Psoas muscle (tissue), 8 donors: Measurements from ENCODE around the gene TGFA. TPM values are rescaled to one million over a fixed set of nuclear protein-coding genes. Genes with fewer than 3 reads are reported as not detected.

ENCODE experiments used
- ATAC-seq, 4 donors: fragments of 200-7000 bp; cut with Tn5 transposase; one replicate each; pipeline ENCODE4 v1.9.1; 2020; ENCODE audit warnings: moderate library complexity in 3 of 4, mild to moderate bottlenecking in 2 of 4
- DNase-seq, 2 donors: peaks; one replicate each; pipeline ENCODE4 v3.0.0-alpha.2; 2020
- H3K27ac ChIP-seq: fragments of 200-600 bp; one replicate; pipeline ENCODE4 v1.8.0; 2022
- H3K27me3 ChIP-seq, 3 donors: fragments of 200-600 bp in 1 of 3; one replicate each; pipeline versions ENCODE4 v1.6.1 to v1.8.0; 2013 to 2022; ENCODE audit warnings: low read length in 2 of 3, mild to moderate bottlenecking in 2 of 3, moderate library complexity in 1 of 3; ENCODE audit not compliant: insufficient read depth in 3 of 3
- H3K36me3 ChIP-seq, 2 donors: fragments of 200-600 bp in 1 of 2; one replicate each; pipeline versions ENCODE4 v1.6.1 to v1.8.0; 2013 to 2022; ENCODE audit warnings: low read depth in 1 of 2, mild to moderate bottlenecking in 1 of 2, moderate library complexity in 1 of 2; ENCODE audit not compliant: insufficient read depth in 1 of 2
- H3K4me1 ChIP-seq: fragments of 200-600 bp; one replicate; pipeline ENCODE4 v1.8.0; 2022
- H3K4me3 ChIP-seq: fragments of 200-600 bp; one replicate; pipeline ENCODE4 v1.8.0; 2022; ENCODE audit warnings: mild to moderate bottlenecking
- H3K9me3 ChIP-seq: fragments of 200-600 bp; one replicate; pipeline ENCODE4 v1.8.0; 2022
- CTCF ChIP-seq: fragments of 200-600 bp; IDR thresholded peaks from one replicate; pipeline ENCODE4 v1.8.0; 2022; ENCODE audit warnings: antibody characterized with exemption
- WGBS, 3 donors: extraction: QIAGEN DNeasy Blood & Tissue Kit; methylation state at CpG; one replicate each; pipeline versions ENCODE4 v1.1.6 to v1.1.7; 2013; 5-methylcytosine and 5-hydroxymethylcytosine counted together
- intact Hi-C, 2 donors: fragments of 100-400 bp; cut with DNase I; formaldehyde crosslinking; loops; one replicate each; pipeline versions ENCODE4 v1.11.0 to v1.14.2; 2022
- polyA plus RNA-seq, 3 donors: library from polyadenylated mRNA; stranded (reverse); fragments of 200-250 nt; gene quantifications; one replicate each; pipeline ENCODE4 v1.2.3, GENCODE V29; 2013
- total RNA-seq, 4 donors: library from RNA; stranded (reverse); fragmentation: NEBNext Ultra II Directional in 2 of 4; extraction: Animal tissue kit (Norgen Biotek cat#: 25700) in 2 of 4; gene quantifications; one replicate each; pipeline versions ENCODE4 v1.2.1 to v1.2.4, GENCODE V29; 2021 to 2023
- donor health status: healthy with polysubstance abuse.
- donor health status: DM: no; HTN: no; CAD: no; lungs with moderate emphysema.
- donor health status: Bipolar disorder and iron deficiency.
- donor health status: healthy.
- donor health status: DM: yes; HTN: yes; CAD: no.
- donor health status: DM: no; HTN: no; CAD: no.
- donor health status: DM: no; HTN: no; CAD: no.
- donor health status: DM: yes; HTN: yes; CAD: no.

The TGFA gene
- total and polyA plus RNA-seq, 7 donors, result 0.03 to 0.39 (median 0.12) TPM

- Histone ChIP-seq H3K27me3 (peaks cover 0 to 2% (median 0%) of the 10 kb centered on the region in 3 donors), H3K4me1 (no peaks in the 10 kb centered on the region), H3K9me3 (no peaks in the 10 kb centered on the region), H3K36me3 (no peaks in the 10 kb centered on the region), H3K27ac (no peak overlapping the region), H3K4me3 (no peak overlapping the region)
- no peak for DNase-seq
- 20 to 25% (median 22%) methylated on average over 4 of the region's 4 CpGs for WGBS, 3 donors
- intact Hi-C loops, result no loop called here
- ATAC-seq, result no peak
- no peak for TF ChIP-seq CTCF
These were observed 92.2 kb downstream of the TGFA start for GRCh38 chr2:70461414-70461813.

- ATAC-seq (no peak), DNase-seq (no peak)
- no peak overlapping the region for H3K27ac ChIP-seq
- H3K4me1 ChIP-seq, result no peaks in the 10 kb centered on the region
- no peak for TF ChIP-seq CTCF
- H3K36me3 ChIP-seq, result no peaks in the 10 kb centered on the region
- intact Hi-C loops, result no loop called here
- H3K27me3 ChIP-seq, result no peaks in the 10 kb centered on the region
- H3K9me3 ChIP-seq, result no peaks in the 10 kb centered on the region
- H3K4me3 ChIP-seq, result no peak overlapping the region
- WGBS, 3 donors, result 61 to 62% (median 62%) methylated on average over 3 of the region's 3 CpGs
These were observed 93.3 kb downstream of the TGFA start for GRCh38 chr2:70460333-70460732.

- 65 to 75% (median 70%) methylated on average over 5 of the region's 5 CpGs for WGBS, 3 donors
- Histone ChIP-seq H3K27me3 (no peaks in the 10 kb centered on the region), H3K36me3 (no peaks in the 10 kb centered on the region), H3K27ac (no peak overlapping the region), H3K9me3 (no peaks in the 10 kb centered on the region), H3K4me3 (no peak overlapping the region), H3K4me1 (no peaks in the 10 kb centered on the region)
- ATAC-seq (no peak), DNase-seq (no peak)
- intact Hi-C loops, result no loop called here
- TF ChIP-seq CTCF, result no peak
These were observed 95.0 kb downstream of the TGFA start for GRCh38 chr2:70458661-70459060.

GRCh38 chr2:70456585-70457495 lies 96.8 kb downstream of the TGFA start:
- 77 to 85% (median 79%) methylated on average over 10 of the region's 10 CpGs for WGBS, 3 donors
- intact Hi-C loops, result no loop called here
- DNase-seq (no peak), ATAC-seq (no peak)
- Histone ChIP-seq H3K27me3 (no peaks in the 10 kb centered on the region), H3K4me1 (no peaks in the 10 kb centered on the region), H3K36me3 (no peaks in the 10 kb centered on the region), H3K27ac (no peak overlapping the region), H3K4me3 (no peak overlapping the region), H3K9me3 (no peaks in the 10 kb centered on the region)
- TF ChIP-seq CTCF, result no peak
